MCF 10A (cell line): ENCODE results near the gene TTLL5. TPM values are rescaled to one million over a fixed set of nuclear protein-coding genes. Genes with fewer than 3 reads are reported as not detected.

Experiments
- BruUV-seq: library from RNA; stranded (reverse); fragments of 400-500 nt; replicated peaks from 2 replicates; lab custom pipeline; 2021; lab: Mats Ljungman, UMichigan
- CTCF ChIA-PET: fragments of 300-600 bp; sonication (Branson Sonifier 250); formaldehyde crosslinking; extraction: SDS; loops from one replicate; lab custom pipeline; 2021; ENCODE audit warnings: antibody characterized with exemption, inconsistent platforms; lab: Yijun Ruan, JAX
- POLR2A ChIA-PET: fragments of 300-600, 350-650 bp; sonication (Branson Sonifier 250); formaldehyde crosslinking; extraction: SDS; loops from one replicate; lab custom pipeline; 2020; ENCODE audit warnings: antibody characterized with exemption, inconsistent platforms; lab: Yijun Ruan, JAX
- DNase-seq: peaks from one replicate; pipeline ENCODE4 v3.0.0-alpha.2; 2018; ENCODE audit not compliant: unreplicated experiment
- H3K27ac Mint-ChIP-seq: one replicate; pipeline ENCODE4 v1.8.0; 2022; ENCODE audit warnings: mild to moderate bottlenecking, low read depth, mixed read lengths; ENCODE audit not compliant: unreplicated experiment
- H3K27me3 Mint-ChIP-seq: one replicate; pipeline ENCODE4 v1.8.0; 2022; ENCODE audit warnings: mixed read lengths; ENCODE audit not compliant: insufficient read depth, unreplicated experiment
- H3K36me3 Mint-ChIP-seq: one replicate; pipeline ENCODE4 v1.8.0; 2022; ENCODE audit warnings: mild to moderate bottlenecking, moderate library complexity, mixed read lengths; ENCODE audit not compliant: insufficient read depth, unreplicated experiment
- H3K4me1 Mint-ChIP-seq: one replicate; pipeline ENCODE4 v1.8.0; 2022; ENCODE audit warnings: mixed read lengths; ENCODE audit not compliant: insufficient read depth, unreplicated experiment
- H3K4me3 Mint-ChIP-seq: one replicate; pipeline ENCODE4 v1.8.0; 2022; ENCODE audit warnings: mild to moderate bottlenecking, moderate library complexity, mixed read lengths; ENCODE audit not compliant: unreplicated experiment
- H3K9me3 Mint-ChIP-seq: one replicate; pipeline ENCODE4 v1.8.0; 2022; ENCODE audit warnings: mixed read lengths; ENCODE audit not compliant: unreplicated experiment
- intact Hi-C: fragments of 100-400 bp; cut with micrococcal nuclease; formaldehyde crosslinking; loops from 2 replicates; pipeline ENCODE4 v1.14.1; 2022
- total RNA-seq: library from RNA; stranded (reverse); gene quantifications from 2 replicates; pipeline ENCODE4 v1.2.3, GENCODE V29; 2022
- TF ChIP-seq, protein P1 (sequence below): fragments of 200-600 bp; IDR thresholded peaks from one replicate; pipeline ENCODE4 v1.8.0; 2022; ENCODE audit warnings: antibody characterized with exemption, mild to moderate bottlenecking; ENCODE audit not compliant: unreplicated experiment

The TTLL5 gene
- total RNA-seq, 1 experiment from 2014 or later: 31.7 TPM

DNA sequence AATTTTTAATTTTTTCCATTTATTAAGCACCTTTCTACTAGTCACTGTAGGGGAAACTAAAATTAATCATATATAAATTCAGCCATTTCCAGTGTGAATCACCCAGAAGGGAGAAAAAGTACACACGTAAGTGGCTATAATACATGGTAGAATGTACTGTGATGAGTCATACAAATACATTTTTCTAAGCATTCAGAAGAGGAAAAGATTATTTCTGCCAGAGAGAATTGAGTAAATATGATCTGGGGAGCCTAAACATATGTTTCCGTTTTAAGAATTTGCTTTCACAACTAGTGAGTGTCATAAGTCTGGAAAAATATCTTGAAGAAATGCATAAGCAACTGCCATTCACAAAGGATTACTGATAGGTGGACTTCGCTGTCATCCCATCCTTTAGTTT lies 218.0 kb downstream of the TTLL5 start:
- H3K4me3 Mint-ChIP-seq: no peak overlapping the region
- TF ChIP-seq, protein P1, sequence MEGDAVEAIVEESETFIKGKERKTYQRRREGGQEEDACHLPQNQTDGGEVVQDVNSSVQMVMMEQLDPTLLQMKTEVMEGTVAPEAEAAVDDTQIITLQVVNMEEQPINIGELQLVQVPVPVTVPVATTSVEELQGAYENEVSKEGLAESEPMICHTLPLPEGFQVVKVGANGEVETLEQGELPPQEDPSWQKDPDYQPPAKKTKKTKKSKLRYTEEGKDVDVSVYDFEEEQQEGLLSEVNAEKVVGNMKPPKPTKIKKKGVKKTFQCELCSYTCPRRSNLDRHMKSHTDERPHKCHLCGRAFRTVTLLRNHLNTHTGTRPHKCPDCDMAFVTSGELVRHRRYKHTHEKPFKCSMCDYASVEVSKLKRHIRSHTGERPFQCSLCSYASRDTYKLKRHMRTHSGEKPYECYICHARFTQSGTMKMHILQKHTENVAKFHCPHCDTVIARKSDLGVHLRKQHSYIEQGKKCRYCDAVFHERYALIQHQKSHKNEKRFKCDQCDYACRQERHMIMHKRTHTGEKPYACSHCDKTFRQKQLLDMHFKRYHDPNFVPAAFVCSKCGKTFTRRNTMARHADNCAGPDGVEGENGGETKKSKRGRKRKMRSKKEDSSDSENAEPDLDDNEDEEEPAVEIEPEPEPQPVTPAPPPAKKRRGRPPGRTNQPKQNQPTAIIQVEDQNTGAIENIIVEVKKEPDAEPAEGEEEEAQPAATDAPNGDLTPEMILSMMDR: no peak
- DNase-seq: peak; percentile 86
- BruUV-seq: no TSS peak
- no peaks in the 10 kb centered on the region for H3K27me3 Mint-ChIP-seq
- peak overlapping the region; percentile 63 for H3K27ac Mint-ChIP-seq
- ChIA-PET POLR2A (no interaction called here), CTCF (interaction anchor here (2.2 kb wide), 1 partner anchor 28 kb away, joined by 7 read pairs; no protein-coding TSS in a partner anchor)
- H3K4me1 Mint-ChIP-seq: peaks cover 36% of the 10 kb centered on the region
- H3K36me3 Mint-ChIP-seq: peaks cover 4% of the 10 kb centered on the region
- H3K9me3 Mint-ChIP-seq: no peaks in the 10 kb centered on the region
- intact Hi-C loops: no loop called here

- H3K9me3 Mint-ChIP-seq: no peaks in the 10 kb centered on the region
- CTCF ChIA-PET: interaction anchor here (0.6 to 2.2 kb wide), 5 partner anchors 11 to 169 kb away, joined by 3 to 7 read pairs (median 3); no protein-coding TSS in a partner anchor
Measured at GRCh38 chr14:75880512-75880911, 219.5 kb downstream of the TTLL5 start.

GRCh38 chr14:75881994-75882393 lies 220.9 kb downstream of the TTLL5 start:
- POLR2A ChIA-PET: no interaction called here
- BruUV-seq: no TSS peak

More at GRCh38 chr14:75880512-75880911, 219.5 kb downstream of the TTLL5 start:
- Mint-ChIP-seq H3K27ac (no peak overlapping the region), H3K36me3 (peaks cover 4% of the 10 kb centered on the region), H3K27me3 (no peaks in the 10 kb centered on the region), H3K4me1 (peaks cover 36% of the 10 kb centered on the region), H3K4me3 (no peak overlapping the region)
- POLR2A ChIA-PET: interaction anchor here (0.5 to 1.3 kb wide), 4 partner anchors 11 to 101 kb away, joined by 3 to 4 read pairs (median 3); partner anchors contain the start of gene TGFB3
- intact Hi-C loops: no loop called here
- BruUV-seq: no TSS peak
- TF ChIP-seq, protein P1: no peak
- no peak for DNase-seq

DNA sequence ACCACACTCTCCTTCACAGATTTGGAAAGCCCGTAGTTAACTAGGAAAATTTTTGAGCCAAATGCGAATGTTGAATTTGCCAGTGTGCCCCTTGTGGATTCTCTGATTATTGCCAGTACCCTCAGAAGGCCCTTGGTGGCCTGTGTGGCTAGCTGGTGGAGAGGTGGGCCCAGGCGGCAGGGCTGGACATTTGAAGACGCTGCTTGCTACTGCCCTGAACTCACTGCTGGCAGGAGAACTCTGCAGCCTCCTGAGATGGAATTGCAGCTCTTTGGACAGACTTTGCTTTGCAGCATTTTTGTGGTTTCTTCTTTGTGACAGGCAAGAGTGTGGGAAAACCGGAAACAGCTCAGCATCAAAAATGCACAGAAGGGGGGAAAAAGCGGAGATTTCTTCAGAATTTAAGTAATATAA lies 223.2 kb downstream of the TTLL5 start:
- Mint-ChIP-seq H3K4me3 (no peak overlapping the region), H3K9me3 (no peaks in the 10 kb centered on the region), H3K27me3 (no peaks in the 10 kb centered on the region), H3K36me3 (peaks cover 10% of the 10 kb centered on the region), H3K4me1 (peaks cover 15% of the 10 kb centered on the region), H3K27ac (peak overlapping the region; percentile 39)
- DNase-seq: peak; percentile 66
- ChIA-PET CTCF (interaction anchor here (0.6 to 1.3 kb wide), 2 partner anchors 22 to 581 kb away, joined by 3 to 4 read pairs; no protein-coding TSS in a partner anchor), POLR2A (no interaction called here)
- intact Hi-C loops: no loop called here
- no TSS peak for BruUV-seq
- TF ChIP-seq, protein P1: peak; percentile 46

More at GRCh38 chr14:75881994-75882393, 220.9 kb downstream of the TTLL5 start:
- TF ChIP-seq, protein P1: no peak
- DNase-seq: no peak
- CTCF ChIA-PET: interaction anchor here (0.6 to 1.2 kb wide), 2 partner anchors 171 to 173 kb away, joined by 3 read pairs; no protein-coding TSS in a partner anchor
- no peaks in the 10 kb centered on the region for H3K27me3 Mint-ChIP-seq
- peaks cover 4% of the 10 kb centered on the region for H3K36me3 Mint-ChIP-seq
- H3K9me3 Mint-ChIP-seq: no peaks in the 10 kb centered on the region
- no peak overlapping the region for H3K27ac Mint-ChIP-seq
- H3K4me3 Mint-ChIP-seq: no peak overlapping the region
- intact Hi-C loops: no loop called here
- peaks cover 35% of the 10 kb centered on the region for H3K4me1 Mint-ChIP-seq
